Measurements from ENCODE around the gene MYLK. TPM values are rescaled to one million over a fixed set of nuclear protein-coding genes. Genes with fewer than 3 reads are reported as not detected.

MYLK gene
- total and polyA plus RNA-seq, 10 of the 15 experiments (the other 5 are each of a cell fraction or from before 2014, with no cell fraction given) = 0.04 to 1.6 (median 0.42) TPM; not detected in 1

DNA sequence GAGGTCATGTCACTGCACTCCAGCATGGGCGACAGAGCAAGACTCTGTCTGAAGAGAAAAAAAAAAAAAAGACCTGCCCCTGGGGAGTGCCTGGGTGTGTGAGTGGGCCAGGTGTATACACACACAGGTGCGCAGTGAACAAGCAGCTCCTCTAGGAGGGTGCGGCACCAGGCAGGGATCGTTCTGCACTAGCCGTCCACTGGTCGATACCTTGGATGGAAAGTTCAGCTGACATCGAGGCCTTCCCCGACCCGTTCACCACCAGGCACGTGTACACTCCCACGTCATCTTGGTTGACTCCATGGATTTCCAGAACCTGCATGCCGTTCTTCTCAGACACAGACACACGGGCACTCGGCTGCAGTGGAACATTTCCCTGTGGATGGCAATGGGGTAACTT lies 147.0 kb downstream of the MYLK start (continued):
- no peak for TF ChIP-seq HSF1 (IDR thresholded peaks at IDR 0.05; ENCODE audit: low read depth, low read length)
- TF ChIP-seq NRF1 (conservative IDR thresholded peaks at IDR 0.05; ENCODE audit: low read depth, low read length) = no peak
- TF ChIP-seq TCF3 (IDR thresholded peaks at IDR 0.05; ENCODE audit: borderline replicate concordance, insufficient read depth, low read depth, low read length) = no peak
- no peak for TF ChIP-seq CREB1 (IDR thresholded peaks at IDR 0.05; ENCODE audit: low read depth)
- TF ChIP-seq CEBPZ (IDR thresholded peaks at IDR 0.05; ENCODE audit: low read depth, low read length) = no peak

DNA sequence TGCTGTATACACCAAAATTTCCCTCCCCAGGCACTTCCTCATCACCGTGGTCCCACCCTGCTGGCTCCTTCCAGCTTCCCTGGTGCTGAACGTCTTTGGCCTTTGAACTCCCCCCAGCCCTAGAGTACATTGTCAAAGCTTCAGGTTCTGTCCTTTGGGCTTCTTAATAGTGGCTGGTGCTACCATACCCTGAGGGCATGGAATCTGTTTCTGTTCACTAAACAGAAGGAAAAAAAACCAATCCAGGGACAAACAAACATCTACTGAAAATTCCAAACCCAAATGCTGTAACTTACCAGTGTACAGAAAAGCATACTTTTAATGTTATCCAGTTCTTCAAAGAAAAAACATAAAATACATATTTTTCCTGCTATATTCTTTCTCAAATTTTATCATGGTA lies 148.7 kb downstream of the MYLK start:
- FAIRE-seq = no peak
- no peaks in the 10 kb centered on the region for H3K9me3 ChIP-seq (replicated peaks; ENCODE audit: control insufficient read depth, insufficient read depth, low read length)
- ChIA-PET RAD21 (ENCODE audit: unreplicated experiment) (no interaction called here), SMC1A (ENCODE audit: uncharacterized antibody, unreplicated experiment) (no interaction called here), POLR2A (no interaction called here), CTCF (interaction anchor here (1.8 kb wide), 1 partner anchor 12 kb away, joined by 5 read pairs; no protein-coding TSS in a partner anchor)
- no peak for ATAC-seq
- no peak for DNase-seq (ENCODE audit: low read depth, low spot score)
- intact Hi-C loops (cut with micrococcal nuclease; ENCODE audit: unreplicated experiment) = no loop called here
- H3K36me3 ChIP-seq (ENCODE audit: control insufficient read depth in 2 of 2, insufficient read depth in 2 of 2, low read length in 1 of 2) = no peaks in the 10 kb centered on the region
- H3K4me1 ChIP-seq (ENCODE audit: control insufficient read depth, insufficient read depth, low read length) = no peaks in the 10 kb centered on the region
- H3K27me3 ChIP-seq (replicated peaks in 1 of 2; ENCODE audit: control insufficient read depth in 2 of 2, insufficient read depth in 2 of 2, low read length in 1 of 2) = peaks cover 0 to 1% of the 10 kb centered on the region in 2 experiments; a peak in 1 of 4 replicates
- 0% methylated on average over 2 of the region's 2 CpGs for WGBS (ENCODE audit: insufficient coverage, insufficient replicate concordance, low lambda C conversion rate, missing lambda C conversion rate)
- no peak overlapping the region for H3K27ac ChIP-seq (ENCODE audit: control insufficient read depth, insufficient read depth)
- no peak overlapping the region for H3K4me2 ChIP-seq (ENCODE audit: control insufficient read depth, insufficient read depth)
- no peaks in the 10 kb centered on the region for H4K20me1 ChIP-seq (ENCODE audit: control insufficient read depth, insufficient read depth)
- no peak overlapping the region for H3K4me3 ChIP-seq
- in situ Hi-C loops (cut with MboI) = no loop called here
- TF ChIP-seq YBX1 (IDR thresholded peaks at IDR 0.05) = no peak
- no peak for TF ChIP-seq WRNIP1 (IDR thresholded peaks at IDR 0.05; ENCODE audit: borderline replicate concordance, low read depth, low read length)
- no peak for TF ChIP-seq EED (IDR thresholded peaks at IDR 0.05; ENCODE audit: low read depth)
- TF ChIP-seq ATF7 (IDR thresholded peaks at IDR 0.05; ENCODE audit: low read depth) = no peak
- TF ChIP-seq NFYA (IDR thresholded peaks at IDR 0.05; ENCODE audit: borderline replicate concordance, low read depth, low read length) = no peak
- no peak for TF ChIP-seq SPI1 (IDR thresholded peaks at IDR 0.05; ENCODE audit: borderline replicate concordance, insufficient read depth, low read depth, low read length)
- H3K79me2 ChIP-seq (ENCODE audit: control insufficient read depth, insufficient read depth, low read length) = no peaks in the 10 kb centered on the region
- H2AFZ ChIP-seq (ENCODE audit: control insufficient read depth, low read depth, low read length) = no peak overlapping the region
- no peak overlapping the region for H3K9ac ChIP-seq (ENCODE audit: control insufficient read depth, insufficient read depth, low read length)
- BruUV-seq (replicated peaks) = no TSS peak
